Measurements from ENCODE around the gene PUDP. TPM values are rescaled to one million over a fixed set of nuclear protein-coding genes. Genes with fewer than 3 reads are reported as not detected.

PUDP gene
- total and polyA plus RNA-seq, 4 donors, result 5.3 to 9.4 (median 6.8) TPM

GRCh38 chrX:7090641-7091040 lies 57.3 kb downstream of the PUDP start (continued):
- TF ChIP-seq TAF1 (conservative IDR thresholded peaks at IDR 0.05) (no peak), ZBTB33 (IDR thresholded peaks at IDR 0.05) (no peak)

- peaks cover 0 to 6% (median 0%) of the 10 kb centered on the region in 4 donors for H3K36me3 ChIP-seq (ENCODE audit: control insufficient read depth in 4 of 4, insufficient read depth in 3 of 4, low read depth in 1 of 4, low read length in 3 of 4)
- no peak overlapping the region for H3K27ac ChIP-seq (ENCODE audit: low read depth in 1 of 2, low read length in 2 of 2)
- no peak overlapping the region for H3K9ac ChIP-seq (ENCODE audit: low read depth in 1 of 2, low read length in 2 of 2)
- peaks cover 2 to 50% (median 43%) of the 10 kb centered on the region in 4 donors for H3K4me1 ChIP-seq (ENCODE audit: control insufficient read depth in 4 of 4, insufficient read depth in 4 of 4, low read length in 3 of 4)
- 73% methylated on average over 8 of the region's 8 CpGs for WGBS
- no peak overlapping the region for H3K4me3 ChIP-seq (ENCODE audit: low read depth in 1 of 3, low read length in 3 of 3)
- no peaks in the 10 kb centered on the region for H3K9me3 ChIP-seq (ENCODE audit: control insufficient read depth in 4 of 4, low read length in 3 of 4)
- TF ChIP-seq RAD21 (IDR thresholded peaks at IDR 0.05) (peak; percentile 66 to 84), CTCF (IDR thresholded peaks at IDR 0.05; ENCODE audit: low read depth, low read length, missing input control) (peak; percentile 41), SP1 (IDR thresholded peaks at IDR 0.05) (no peak), JUND (IDR thresholded peaks at IDR 0.05) (no peak)
- no peak for DNase-seq (ENCODE audit: low spot score)
- H3K27me3 ChIP-seq (ENCODE audit: control insufficient read depth in 4 of 4, insufficient read depth in 4 of 4, low read length in 3 of 4), result no peaks in the 10 kb centered on the region
Observed at GRCh38 chrX:7088968-7089615, 58.9 kb downstream of the PUDP start.

- H3K9ac ChIP-seq (ENCODE audit: low read depth in 1 of 2, low read length in 2 of 2), result no peak overlapping the region
- no peak for DNase-seq (ENCODE audit: low spot score)
- peaks cover 2 to 40% (median 34%) of the 10 kb centered on the region in 4 donors for H3K4me1 ChIP-seq (ENCODE audit: control insufficient read depth in 4 of 4, insufficient read depth in 4 of 4, low read length in 3 of 4)
- no peak overlapping the region for H3K4me3 ChIP-seq (ENCODE audit: low read depth in 1 of 3, low read length in 3 of 3)
- peaks cover 0 to 9% (median 2%) of the 10 kb centered on the region in 4 donors for H3K36me3 ChIP-seq (ENCODE audit: control insufficient read depth in 4 of 4, insufficient read depth in 3 of 4, low read depth in 1 of 4, low read length in 3 of 4)
- no peak overlapping the region for H3K27ac ChIP-seq (ENCODE audit: low read depth in 1 of 2, low read length in 2 of 2)
- no peaks in the 10 kb centered on the region for H3K9me3 ChIP-seq (ENCODE audit: control insufficient read depth in 4 of 4, low read length in 3 of 4)
- H3K27me3 ChIP-seq (ENCODE audit: control insufficient read depth in 4 of 4, insufficient read depth in 4 of 4, low read length in 3 of 4), result no peaks in the 10 kb centered on the region
- WGBS, result 80% methylated on average over 3 of the region's 3 CpGs
- no peak for TF ChIP-seq GABPA (IDR thresholded peaks at IDR 0.05 in 1 of 2, conservative IDR thresholded peaks at IDR 0.05 in 1 of 2)
- no peak for TF ChIP-seq REST (IDR thresholded peaks at IDR 0.05)
- TF ChIP-seq FOXA2 (IDR thresholded peaks at IDR 0.05), result no peak
- no peak for TF ChIP-seq RXRA (IDR thresholded peaks at IDR 0.05)
- no peak for TF ChIP-seq JUND (IDR thresholded peaks at IDR 0.05)
- TF ChIP-seq EGR1 (IDR thresholded peaks at IDR 0.05; ENCODE audit: low read depth in 2 of 2), result no peak
- TF ChIP-seq NR2F2 (IDR thresholded peaks at IDR 0.05), result no peak
- no peak for TF ChIP-seq SP1 (IDR thresholded peaks at IDR 0.05)
- no peak for TF ChIP-seq RAD21 (IDR thresholded peaks at IDR 0.05)
- no peak for TF ChIP-seq MAX (IDR thresholded peaks at IDR 0.05)
- no peak for TF ChIP-seq TAF1 (conservative IDR thresholded peaks at IDR 0.05)
- no peak for TF ChIP-seq ATF3 (IDR thresholded peaks at IDR 0.05)
- no peak for TF ChIP-seq ZBTB33 (IDR thresholded peaks at IDR 0.05)
- no peak for TF ChIP-seq HNF4A (conservative IDR thresholded peaks at IDR 0.05)
- no peak for TF ChIP-seq FOXA1 (IDR thresholded peaks at IDR 0.05)
- no peak for TF ChIP-seq HNF4G (IDR thresholded peaks at IDR 0.05)
- no peak for TF ChIP-seq YY1 (IDR thresholded peaks at IDR 0.05)
Observed at GRCh38 chrX:7086384-7086783, 61.6 kb downstream of the PUDP start.

Measured in liver (tissue), 9 donors.